BJ (cell line): Measurements from ENCODE around the gene TMEM269. TPM values are rescaled to one million over a fixed set of nuclear protein-coding genes. Genes with fewer than 3 reads are reported as not detected.

Experiments
- CTCF ChIA-PET: fragments of 350-600 bp; formaldehyde crosslinking; extraction: SDS; loops from one replicate; lab custom pipeline; 2021; ENCODE audit warnings: antibody characterized with exemption, inconsistent platforms; lab: Yijun Ruan, JAX
- POLR2A ChIA-PET: fragments of 300-600 bp; sonication (Branson Sonifier 250); formaldehyde crosslinking; extraction: SDS; loops from one replicate; lab custom pipeline; 2021; ENCODE audit warnings: antibody characterized with exemption; lab: Charles Lee
- DNase-seq: peaks from one replicate; pipeline ENCODE4 v3.0.0-alpha.2; 2011; ENCODE audit warnings: low read depth
- H3K27me3 ChIP-seq: 2 replicates; pipeline ENCODE4 v1.6.0; 2011; ENCODE audit warnings: low read length; ENCODE audit not compliant: control insufficient read depth, insufficient read depth
- H3K36me3 ChIP-seq: 2 replicates; pipeline ENCODE4 v1.5.1; 2011; ENCODE audit warnings: low read length; ENCODE audit not compliant: control insufficient read depth, insufficient read depth
- H3K4me3 ChIP-seq: 2 replicates; pipeline ENCODE4 v1.5.1; 2011; ENCODE audit warnings: low read depth, mild to moderate bottlenecking, control low read depth, low read length
- CTCF ChIP-seq: IDR thresholded peaks from 2 replicates; pipeline ENCODE4 v1.5.1; 2011; ENCODE audit warnings: low read depth, mild to moderate bottlenecking, control low read depth, inconsistent platforms, low read length, moderate library complexity; ENCODE audit not compliant: insufficient read depth
- polyA plus RNA-seq: library from polyadenylated mRNA; depleted of rRNA; stranded (reverse); fragments of >200 nt; gene quantifications from 2 replicates; pipeline ENCODE4 v1.2.3, GENCODE V29; 2011

Gene TMEM269
- polyA plus RNA-seq, 1 experiment, result not detected

- DNase-seq, result no peak
- Histone ChIP-seq H3K36me3 (peaks cover 25% of the 10 kb centered on the region), H3K27me3 (no peaks in the 10 kb centered on the region), H3K4me3 (no peak overlapping the region)
- ChIA-PET CTCF (interaction anchor here (3.1 kb wide), 1 partner anchor 8 kb away, joined by 28 read pairs; no protein-coding TSS in a partner anchor), POLR2A (no interaction called here)
- TF ChIP-seq CTCF, result no peak
Observed at GRCh38 chr1:42744148-42744413, 40.7 kb upstream of the TMEM269 start.

GRCh38 chr1:42745851-42746250 is 38.9 kb upstream of the TMEM269 start:
- no peak for TF ChIP-seq CTCF
- no peaks in the 10 kb centered on the region for H3K27me3 ChIP-seq
- POLR2A ChIA-PET, result no interaction called here
- no peak overlapping the region for H3K4me3 ChIP-seq
- CTCF ChIA-PET, result interaction anchor here (1.1 to 3.2 kb wide), 4 partner anchors 10 to 168 kb away, joined by 3 to 28 read pairs (median 10); no protein-coding TSS in a partner anchor
- DNase-seq, result no peak
- peaks cover 34% of the 10 kb centered on the region for H3K36me3 ChIP-seq

- CTCF ChIA-PET, result interaction anchor here (1.1 to 3.2 kb wide), 6 partner anchors 11 to 169 kb away, joined by 3 to 28 read pairs (median 5); no protein-coding TSS in a partner anchor
- Histone ChIP-seq H3K36me3 (peaks cover 34% of the 10 kb centered on the region), H3K27me3 (no peaks in the 10 kb centered on the region), H3K4me3 (no peak overlapping the region)
- no peak for TF ChIP-seq CTCF
- no peak for DNase-seq
- POLR2A ChIA-PET, result no interaction called here
Observed at GRCh38 chr1:42746436-42747105, 38.2 kb upstream of the TMEM269 start.

- POLR2A ChIA-PET, result no interaction called here
- H3K36me3 ChIP-seq, result peaks cover 39% of the 10 kb centered on the region
- DNase-seq, result no peak
Observed at GRCh38 chr1:42747125-42747524, 37.7 kb upstream of the TMEM269 start.

GRCh38 chr1:42748021-42748420 is 36.8 kb upstream of the TMEM269 start:
- DNase-seq, result no peak
- peaks cover 42% of the 10 kb centered on the region for H3K36me3 ChIP-seq
- H3K4me3 ChIP-seq, result no peak overlapping the region
- POLR2A ChIA-PET, result no interaction called here
- no peaks in the 10 kb centered on the region for H3K27me3 ChIP-seq
- TF ChIP-seq CTCF, result no peak
- CTCF ChIA-PET, result interaction anchor here (1.1 to 3.2 kb wide), 2 partner anchors 67 to 170 kb away, joined by 3 to 15 read pairs; no protein-coding TSS in a partner anchor

More at GRCh38 chr1:42747125-42747524, 37.7 kb upstream of the TMEM269 start:
- peak; percentile 65 for TF ChIP-seq CTCF
- CTCF ChIA-PET, result interaction anchor here (1.1 to 3.2 kb wide), 6 partner anchors 11 to 169 kb away, joined by 3 to 28 read pairs (median 5); no protein-coding TSS in a partner anchor
- no peak overlapping the region for H3K4me3 ChIP-seq
- no peaks in the 10 kb centered on the region for H3K27me3 ChIP-seq
